GM10847 (cell line): ENCODE data around the gene SASH1.

Experiments
- POLR2A ChIP-seq: IDR thresholded peaks from 2 replicates; pipeline ENCODE4 v1.6.1; 2011; ENCODE audit not compliant: insufficient read length; ENCODE audit errors: extremely low read depth

SASH1 gene

GRCh38 chr6:148347441-148348054 lies 4.9 kb downstream of the SASH1 start:
- TF ChIP-seq POLR2A: no peak

DNA sequence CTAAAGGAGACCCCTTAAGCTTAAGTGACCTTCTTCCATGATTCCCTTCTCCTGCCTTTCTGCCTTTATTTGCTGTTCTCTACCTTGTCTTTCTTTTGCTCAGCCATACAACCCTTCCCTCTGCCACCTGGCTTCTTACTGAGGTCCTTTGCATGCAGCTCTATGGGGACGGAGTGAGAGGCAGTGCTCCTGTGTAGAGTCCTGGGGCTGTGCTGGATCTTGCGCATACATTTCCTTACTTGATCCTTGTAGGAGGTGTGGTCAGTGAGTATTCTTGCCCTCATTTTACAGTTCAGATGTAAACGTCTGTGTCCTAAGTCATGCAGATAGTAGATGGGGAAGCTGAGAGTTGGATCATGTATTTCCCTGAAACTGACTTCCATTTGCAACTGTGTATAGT lies 5.7 kb downstream of the SASH1 start:
- no peak for TF ChIP-seq POLR2A

GRCh38 chr6:148348778-148349177 lies 6.1 kb downstream of the SASH1 start:
- no peak for TF ChIP-seq POLR2A

GRCh38 chr6:148349466-148349865 lies 6.8 kb downstream of the SASH1 start:
- TF ChIP-seq POLR2A: no peak

GRCh38 chr6:148351309-148351708 lies 8.7 kb downstream of the SASH1 start:
- no peak for TF ChIP-seq POLR2A

DNA sequence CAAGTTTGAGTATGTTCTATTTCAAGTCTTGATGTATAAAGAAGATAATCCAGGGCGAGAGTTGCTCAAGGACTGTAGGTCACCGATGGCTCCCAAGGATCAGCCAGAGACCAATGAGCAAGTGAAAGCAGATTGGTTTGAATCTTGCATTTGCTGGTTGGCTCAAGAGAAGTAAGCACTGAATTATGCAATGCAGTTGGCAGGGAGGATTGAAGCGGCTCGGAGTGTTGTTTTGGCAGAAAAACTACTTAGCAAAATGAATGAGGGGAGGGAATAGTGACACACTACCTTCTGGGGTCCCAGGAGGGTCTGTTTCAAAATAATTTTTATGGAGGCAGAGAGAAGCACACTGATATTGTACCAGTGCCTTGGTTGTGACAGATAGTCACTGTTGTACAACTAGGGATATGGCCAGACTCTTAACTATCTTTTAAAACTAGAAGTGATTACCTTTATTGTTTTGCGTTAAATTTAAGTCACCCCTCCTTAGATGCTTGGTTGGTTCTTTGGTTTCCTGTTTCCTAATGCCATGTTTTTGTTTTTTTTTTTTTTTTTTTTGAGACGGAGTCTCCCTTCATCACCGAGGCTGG lies 15.7 kb downstream of the SASH1 start:
- TF ChIP-seq POLR2A: no peak

- TF ChIP-seq POLR2A: no peak
Measured at GRCh38 chr6:148359228-148359627, 16.6 kb downstream of the SASH1 start.

GRCh38 chr6:148364056-148364824 lies 21.6 kb downstream of the SASH1 start:
- no peak for TF ChIP-seq POLR2A

DNA sequence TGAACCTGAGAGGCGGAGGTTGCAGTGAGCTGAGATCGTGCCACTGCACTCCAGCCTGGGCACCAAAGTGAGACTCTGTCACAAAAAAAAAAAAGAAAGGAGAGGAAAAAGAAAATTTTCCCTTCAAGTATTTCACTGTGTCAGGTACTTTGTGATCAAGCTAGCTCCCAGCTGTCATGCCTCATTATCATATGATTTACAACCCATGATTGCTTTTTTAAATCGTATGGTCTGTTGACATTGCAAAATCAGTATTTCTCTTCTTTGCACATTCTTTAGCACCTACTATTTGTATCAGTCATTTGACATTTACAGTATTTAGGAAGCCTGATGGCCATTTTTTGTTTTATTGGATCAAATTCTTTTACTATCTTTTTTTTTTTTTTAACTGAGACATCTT lies 22.4 kb downstream of the SASH1 start:
- TF ChIP-seq POLR2A: no peak

DNA sequence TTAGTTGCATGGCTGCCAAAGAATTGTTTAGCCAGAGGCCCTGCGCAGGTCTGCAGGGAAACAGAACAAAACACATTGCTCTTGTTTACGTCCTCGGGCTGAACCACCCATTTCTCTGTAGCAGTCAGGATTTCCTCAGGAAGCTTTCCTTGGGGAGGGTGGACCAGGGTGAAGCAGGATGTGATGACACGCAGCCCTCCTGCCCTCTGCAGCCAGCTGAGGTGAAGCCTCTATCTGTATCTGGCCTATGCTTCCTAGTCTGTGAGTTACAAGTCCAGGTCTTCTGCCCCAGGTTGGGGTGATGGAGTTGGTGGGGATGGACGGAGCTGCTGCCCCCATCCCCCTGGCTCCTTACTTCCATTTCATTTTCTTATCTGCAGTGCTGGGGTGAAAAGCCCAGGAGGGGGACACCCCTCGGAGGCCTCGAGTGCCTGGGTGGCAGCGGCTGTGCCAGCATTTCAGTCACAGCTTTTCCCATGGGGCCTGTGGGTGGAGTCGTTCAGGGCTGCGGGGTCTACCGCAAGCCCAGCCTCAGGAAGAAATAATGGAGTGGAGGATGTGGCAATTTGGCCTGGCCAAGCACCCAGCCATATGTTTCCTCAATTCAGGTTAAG lies 24.9 kb downstream of the SASH1 start:
- TF ChIP-seq POLR2A: no peak

DNA sequence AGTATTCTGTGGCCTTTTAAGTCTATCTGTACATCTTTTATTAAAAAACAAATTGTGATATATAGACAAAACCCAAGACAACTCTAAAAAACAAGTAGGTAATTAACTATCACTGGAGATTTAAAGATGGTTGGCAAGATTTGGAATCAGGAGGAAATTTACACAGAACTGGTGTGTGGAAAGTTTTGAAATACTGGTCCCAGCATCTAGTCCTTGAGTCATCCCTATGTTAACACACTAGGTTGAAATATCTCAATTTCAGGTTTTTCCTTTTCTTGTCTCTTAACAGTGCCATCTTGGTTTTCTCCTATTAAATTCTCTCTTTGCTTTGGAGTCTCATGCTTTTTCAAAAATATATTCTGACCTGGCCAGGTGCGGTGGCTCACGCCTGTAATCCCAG lies 27.5 kb downstream of the SASH1 start:
- no peak for TF ChIP-seq POLR2A

GRCh38 chr6:148374040-148374774 lies 31.6 kb downstream of the SASH1 start:
- no peak for TF ChIP-seq POLR2A

DNA sequence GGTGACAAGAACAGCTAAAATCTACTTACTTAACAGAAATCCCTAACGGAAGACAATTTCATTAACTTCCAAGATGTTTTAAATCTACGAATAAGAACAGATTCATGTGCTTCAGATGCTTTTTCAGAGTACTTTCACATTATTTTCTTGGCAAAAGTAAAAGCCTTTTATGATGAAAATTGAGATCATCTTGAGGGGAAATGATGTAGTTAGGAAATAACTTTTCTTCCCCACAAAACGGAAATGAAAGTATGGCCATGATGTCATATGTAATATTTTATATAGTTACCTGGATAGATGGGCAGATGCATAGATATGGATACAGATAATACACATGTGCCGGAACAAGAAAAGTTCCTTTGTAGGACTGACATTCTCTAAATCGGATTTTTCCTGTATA lies 32.8 kb downstream of the SASH1 start:
- no peak for TF ChIP-seq POLR2A

DNA sequence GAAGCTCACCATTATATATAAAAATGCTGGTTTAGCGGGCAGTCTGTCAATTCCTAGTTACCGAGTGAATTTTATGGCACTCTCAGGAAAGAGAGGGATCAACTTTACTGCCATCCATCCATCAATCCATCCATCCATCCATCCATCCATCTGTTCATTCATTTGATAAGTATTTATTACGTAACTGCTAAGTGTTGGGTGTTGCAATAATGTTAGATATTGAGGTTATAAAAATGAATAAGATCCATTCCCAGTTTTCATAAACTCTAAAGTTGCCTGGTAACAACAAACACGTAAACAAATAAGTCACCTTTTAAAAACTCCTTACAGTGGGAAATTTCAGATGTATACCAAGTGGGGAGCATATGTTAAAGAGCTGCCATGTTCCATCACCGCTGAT lies 36.8 kb downstream of the SASH1 start:
- no peak for TF ChIP-seq POLR2A

- no peak for TF ChIP-seq POLR2A
Measured at GRCh38 chr6:148379966-148380713, 37.5 kb downstream of the SASH1 start.
